ENCODE results near the gene GNL2. TPM values are rescaled to one million over a fixed set of nuclear protein-coding genes. Genes with fewer than 3 reads are reported as not detected.

The GNL2 gene
- total and polyA plus RNA-seq, 10 of the 15 experiments (the other 5 are each of a cell fraction or from before 2014, with no cell fraction given): 64.2 to 167 (median 88.2) TPM

GRCh38 chr1:37606481-37607263, 10.9 kb upstream of the GNL2 start:
- ChIA-PET CTCF (interaction anchor here (17.5 kb wide), 1 partner anchor 76 kb away, joined by 521 read pairs; the partner anchor contains the start of gene CDCA8), RAD21 (ENCODE audit: unreplicated experiment) (interaction anchor here (1.3 kb wide), 1 partner anchor 9 kb away, joined by 3 read pairs; no protein-coding TSS in a partner anchor), POLR2A (no interaction called here)

More at GRCh38 chr1:37606481-37607263, 10.9 kb upstream of the GNL2 start:
- Histone ChIP-seq H4K20me1 (ENCODE audit: control insufficient read depth, insufficient read depth) (no peaks in the 10 kb centered on the region), H3K27me3 (replicated peaks in 1 of 2; ENCODE audit: control insufficient read depth in 2 of 2, insufficient read depth in 2 of 2, low read length in 1 of 2) (peaks cover 3 to 4% of the 10 kb centered on the region in 2 experiments; a peak in 2 of 4 replicates), H2AFZ (ENCODE audit: control insufficient read depth, low read depth, low read length) (no peak overlapping the region), H3K27ac (ENCODE audit: control insufficient read depth, insufficient read depth) (no peak overlapping the region), H3K4me1 (ENCODE audit: control insufficient read depth, insufficient read depth, low read length) (no peaks in the 10 kb centered on the region), H3K79me2 (ENCODE audit: control insufficient read depth, insufficient read depth, low read length) (no peaks in the 10 kb centered on the region), H3K4me2 (ENCODE audit: control insufficient read depth, insufficient read depth) (no peak overlapping the region), H3K36me3 (ENCODE audit: control insufficient read depth in 2 of 2, insufficient read depth in 2 of 2, low read length in 1 of 2) (no peaks in the 10 kb centered on the region), H3K9ac (ENCODE audit: control insufficient read depth, insufficient read depth, low read length) (no peak overlapping the region), H3K9me3 (replicated peaks; ENCODE audit: control insufficient read depth, insufficient read depth, low read length) (no peaks in the 10 kb centered on the region), H3K4me3 (no peak overlapping the region)
- SMC1A ChIA-PET (ENCODE audit: uncharacterized antibody, unreplicated experiment): interaction anchor here (1.0 to 14.3 kb wide), 2 partner anchors 29 to 73 kb away, joined by 3 to 245 read pairs; no protein-coding TSS in a partner anchor
- no TSS peak for BruUV-seq (replicated peaks)
- in situ Hi-C loops (cut with MboI) (loop anchor here (5.0 kb wide), 1 partner anchor 71 kb away; no protein-coding TSS in a partner anchor), intact Hi-C loops (cut with micrococcal nuclease; ENCODE audit: unreplicated experiment) (no loop called here)
- TF ChIP-seq TCF7 (IDR thresholded peaks at IDR 0.05; ENCODE audit: borderline replicate concordance): no peak
- TF ChIP-seq ZSCAN29 (IDR thresholded peaks at IDR 0.05): no peak
- no peak for TF ChIP-seq IKZF1 (conservative IDR thresholded peaks at IDR 0.05)
- TF ChIP-seq NFYB (IDR thresholded peaks at IDR 0.05; ENCODE audit: insufficient read depth, low read depth, low read length): no peak
- TF ChIP-seq GATAD2B (conservative IDR thresholded peaks at IDR 0.05; ENCODE audit: low read depth): no peak
- TF ChIP-seq RBBP5 (conservative IDR thresholded peaks at IDR 0.05): no peak
- no peak for TF ChIP-seq ZNF687 (IDR thresholded peaks at IDR 0.05)
- no peak for TF ChIP-seq HSF1 (IDR thresholded peaks at IDR 0.05; ENCODE audit: low read depth, low read length)
- TF ChIP-seq CREB1 (IDR thresholded peaks at IDR 0.05; ENCODE audit: low read depth): no peak
- no peak for DNase-seq (ENCODE audit: low read depth, low spot score)
- ATAC-seq: no peak
- WGBS (ENCODE audit: insufficient coverage, insufficient replicate concordance, low lambda C conversion rate, missing lambda C conversion rate): 47% methylated on average over 15 of the region's 15 CpGs
- no peak for FAIRE-seq
